GM19395 (cell line): ENCODE measurements around the gene NPAS3.

ENCODE experiments used
- ATAC-seq: cut with Tn5 transposase; IDR thresholded peaks from one replicate; pipeline ENCODE4 v1.9.1; 2021; ENCODE audit warnings: mild to moderate bottlenecking, moderate library complexity; ENCODE audit not compliant: unreplicated experiment

The NPAS3 gene

DNA sequence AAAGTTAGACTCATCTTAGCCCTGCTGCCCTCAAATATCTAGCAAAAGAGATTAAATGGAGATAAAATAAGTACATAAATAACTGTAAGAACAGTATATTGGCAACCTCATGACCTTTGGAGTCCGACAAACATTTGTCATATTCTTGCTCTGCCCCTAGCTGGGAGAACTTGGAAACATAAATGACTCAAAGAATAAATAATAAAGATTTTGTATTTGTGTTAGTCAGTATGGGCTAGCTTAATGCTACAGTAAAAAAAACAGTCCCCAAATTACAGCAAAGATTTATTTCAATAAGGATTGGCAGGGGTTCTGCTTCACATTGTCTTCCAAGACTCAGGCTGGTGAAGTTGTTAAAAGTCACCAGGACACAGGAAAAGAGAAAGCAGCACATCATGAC, 791.5 kb downstream of the NPAS3 start:
- ATAC-seq: no peak

DNA sequence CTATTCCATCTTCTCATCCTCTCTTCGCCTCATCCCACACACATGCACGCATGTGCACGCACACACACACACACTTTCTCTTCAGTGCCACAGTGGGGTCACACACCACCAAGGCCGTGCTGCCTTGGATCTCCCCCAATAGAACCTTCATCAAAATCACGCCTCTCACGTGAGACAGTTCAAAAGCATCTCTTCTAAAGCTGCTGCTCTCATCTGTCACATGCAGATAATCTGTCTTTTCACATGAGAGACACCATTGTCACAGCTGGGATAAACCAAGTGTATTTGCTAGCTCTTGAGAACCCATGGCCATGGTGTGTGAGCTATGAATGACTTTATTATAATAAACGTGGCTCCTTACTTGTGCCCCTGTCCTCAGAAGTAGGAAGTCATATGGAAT, 793.5 kb downstream of the NPAS3 start:
- no peak for ATAC-seq

DNA sequence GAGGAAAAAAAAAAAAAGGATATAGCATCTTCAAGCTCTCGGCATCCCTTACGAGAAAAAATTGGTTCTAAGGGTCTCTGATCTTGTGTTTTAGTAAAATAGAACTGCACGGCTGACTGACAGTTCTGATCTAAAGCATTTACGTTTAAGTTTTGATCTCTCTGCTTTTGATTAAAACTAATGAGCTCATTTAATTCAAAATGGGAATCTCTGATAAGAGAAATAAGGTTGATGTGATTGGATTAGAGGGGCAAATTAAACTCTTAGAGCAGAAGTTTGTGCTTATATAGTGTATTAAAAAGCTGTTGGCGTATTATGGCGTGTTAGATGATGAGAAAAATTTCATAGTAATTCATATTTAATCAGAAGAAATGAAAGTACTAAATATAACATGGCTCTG, 794.6 kb downstream of the NPAS3 start:
- ATAC-seq: no peak

DNA sequence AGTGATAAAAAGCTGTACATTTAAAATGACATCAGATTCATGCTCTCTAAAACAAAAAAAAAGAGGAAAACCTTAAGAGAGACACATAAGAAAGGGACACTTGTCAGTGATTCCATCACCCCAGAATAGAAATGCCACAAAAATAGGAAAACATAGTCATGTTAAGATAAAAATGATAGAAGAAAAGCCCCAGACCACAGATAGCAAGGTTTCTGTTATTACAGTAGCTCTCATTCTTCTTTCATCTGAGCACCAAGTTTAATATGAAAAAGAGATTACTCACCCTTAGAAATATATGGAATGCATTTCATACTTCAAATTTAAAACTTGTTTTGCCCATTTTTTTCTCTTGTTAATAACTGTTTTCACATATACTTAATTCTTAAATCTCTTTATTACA, 795.0 kb downstream of the NPAS3 start:
- ATAC-seq: no peak

DNA sequence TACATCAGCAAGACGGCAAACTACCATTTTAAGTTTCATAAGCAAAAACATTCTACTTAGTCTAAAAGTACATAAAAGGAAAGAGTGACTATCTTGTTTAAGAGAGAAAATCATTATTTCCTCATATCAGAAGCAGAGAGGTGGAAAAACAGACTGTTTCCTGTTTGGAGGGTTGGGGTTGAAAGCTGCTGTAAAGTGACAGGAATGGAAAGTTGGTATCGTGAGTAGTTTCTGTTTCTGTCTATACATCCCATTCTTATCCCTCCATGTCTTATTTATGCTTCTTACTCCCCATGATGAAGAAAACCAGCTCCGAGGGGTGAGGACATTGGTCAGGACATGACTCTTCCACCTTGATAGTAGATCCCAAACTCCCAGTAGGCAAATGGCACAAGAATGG, 795.7 kb downstream of the NPAS3 start:
- ATAC-seq: no peak

DNA sequence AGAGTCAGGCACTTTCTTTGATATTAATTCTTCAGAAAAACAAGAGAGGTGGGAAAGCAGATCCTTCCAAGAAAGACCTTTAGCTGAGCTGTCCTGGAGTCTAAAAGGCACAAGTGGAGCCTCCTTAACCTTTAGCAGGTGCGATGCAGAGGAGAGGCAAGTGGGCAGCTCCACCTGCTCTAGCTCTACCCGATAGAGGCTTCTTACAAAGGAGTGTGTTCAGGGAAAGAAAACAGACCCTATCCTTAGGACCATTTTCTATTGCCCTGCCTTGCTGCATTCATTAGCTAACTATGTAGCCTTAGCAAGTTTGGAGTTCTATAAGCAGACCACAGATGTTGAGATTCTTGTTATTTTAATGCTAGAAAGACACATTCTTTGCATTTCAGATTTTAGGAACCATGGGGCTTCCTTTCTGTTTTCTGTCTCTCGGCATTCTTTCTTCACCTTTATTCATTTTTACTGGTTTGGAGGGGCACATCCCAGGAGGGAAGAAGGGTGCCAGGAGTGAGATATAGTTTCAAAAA, 797.7 kb downstream of the NPAS3 start:
- no peak for ATAC-seq

DNA sequence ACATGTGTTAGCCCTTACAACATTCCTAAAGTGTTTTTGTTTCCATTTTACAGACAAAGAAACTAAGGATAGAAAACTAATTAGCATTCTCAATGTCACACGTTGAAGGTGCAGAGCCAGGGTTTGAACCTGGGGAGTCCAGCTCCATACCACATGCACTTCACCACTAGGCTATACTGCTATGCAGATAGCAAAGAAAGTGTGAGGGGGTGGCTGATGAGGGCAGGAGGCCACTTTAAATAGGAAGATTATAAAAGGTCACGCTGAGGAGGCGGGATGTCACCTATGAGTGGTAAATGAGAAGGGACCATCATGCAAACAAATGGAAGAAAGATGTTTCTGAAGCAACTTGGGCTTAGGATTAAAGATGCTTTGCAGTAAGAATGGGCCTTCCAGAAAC, 798.3 kb downstream of the NPAS3 start:
- no peak for ATAC-seq

DNA sequence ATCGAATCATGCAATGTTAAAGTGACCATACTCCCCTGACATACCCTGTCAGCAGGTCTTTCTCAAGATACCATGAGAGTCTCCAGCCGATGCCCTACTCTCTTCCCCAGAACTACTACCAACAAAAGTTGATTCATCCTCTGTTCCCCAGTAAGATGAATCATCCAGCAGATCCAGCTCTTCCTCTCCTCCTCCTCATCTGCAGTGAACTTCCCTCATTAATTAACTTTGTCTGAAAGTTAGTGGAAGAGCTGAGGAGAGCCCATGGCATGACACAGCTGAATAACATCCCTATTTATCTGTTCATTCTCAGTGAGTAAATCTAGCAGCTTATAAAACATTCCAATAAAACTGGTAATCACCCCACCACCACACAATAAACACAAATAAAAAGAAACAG, 798.8 kb downstream of the NPAS3 start:
- no peak for ATAC-seq

DNA sequence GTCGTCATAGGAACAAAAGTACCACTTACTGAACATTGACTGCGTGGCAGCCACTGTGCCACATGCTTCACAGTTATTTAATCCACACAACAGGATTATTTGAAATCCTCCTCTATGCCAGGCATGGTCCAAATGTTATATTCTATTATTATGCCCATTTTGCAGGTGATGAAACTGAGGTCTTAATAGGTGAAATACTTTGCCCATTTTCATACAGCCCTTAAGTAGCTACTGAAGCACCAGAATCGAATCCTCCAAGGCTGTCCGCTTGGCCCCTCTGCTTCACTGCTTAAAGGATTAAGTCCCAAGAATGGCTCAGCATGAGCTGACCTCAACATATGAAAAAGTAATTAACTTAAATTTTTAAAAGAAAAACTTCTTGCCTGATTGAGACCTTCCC, 799.4 kb downstream of the NPAS3 start:
- no peak for ATAC-seq

DNA sequence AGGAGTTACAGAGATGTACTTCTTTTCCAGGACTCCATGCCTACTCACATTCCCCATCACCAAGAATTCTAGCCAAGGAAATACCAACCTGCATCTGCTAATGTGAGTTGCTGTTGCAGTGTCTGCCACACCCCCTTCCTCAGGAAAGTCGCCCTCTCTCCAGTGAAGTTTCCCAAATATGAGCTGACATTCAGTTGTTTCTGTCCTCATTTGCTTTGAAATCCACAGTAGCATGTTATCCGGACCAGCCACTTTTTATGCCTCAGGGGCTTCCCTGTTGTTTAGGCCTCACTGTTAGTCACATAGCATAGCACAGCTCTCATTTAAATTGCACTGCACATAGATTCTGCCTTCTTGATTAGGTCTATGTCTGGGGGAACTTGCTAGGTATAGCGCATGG, 799.8 kb downstream of the NPAS3 start:
- no peak for ATAC-seq

DNA sequence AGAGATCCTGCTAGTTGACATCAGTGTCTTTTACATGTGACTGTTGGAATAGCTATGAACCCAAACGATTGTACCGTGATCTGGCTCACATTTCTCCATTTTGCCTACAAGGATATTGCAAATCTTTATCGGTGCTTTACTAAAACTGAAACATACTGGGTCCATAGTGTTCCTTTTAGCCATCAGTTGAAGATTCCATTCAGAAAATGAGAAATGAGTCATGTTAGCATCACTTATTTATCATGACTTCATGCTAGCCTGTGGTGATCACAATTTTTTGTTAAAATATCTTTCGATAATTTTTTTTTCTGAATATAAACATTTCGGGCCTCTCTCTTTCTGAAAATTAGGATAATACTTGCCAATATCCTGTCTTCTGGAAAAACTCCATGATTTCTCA, 801.9 kb downstream of the NPAS3 start:
- no peak for ATAC-seq

DNA sequence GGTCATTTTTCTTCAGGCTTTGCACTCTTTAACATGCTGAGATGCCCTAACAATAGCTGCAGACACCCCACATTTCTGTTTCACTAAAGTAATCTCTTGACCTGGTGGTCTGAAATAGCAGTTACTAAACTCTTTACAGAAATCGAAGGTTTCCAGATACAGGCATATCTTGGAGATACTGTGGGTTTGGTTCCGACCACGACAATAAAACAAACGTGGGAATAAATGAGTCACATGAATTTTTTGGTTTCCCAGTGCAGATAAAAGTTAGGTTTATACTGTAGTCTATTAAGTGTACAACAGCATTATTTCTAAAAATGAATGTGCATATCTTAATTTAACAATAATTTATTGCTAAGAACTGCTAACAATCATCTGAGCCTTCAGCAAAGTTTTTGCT, 803.5 kb downstream of the NPAS3 start:
- no peak for ATAC-seq

DNA sequence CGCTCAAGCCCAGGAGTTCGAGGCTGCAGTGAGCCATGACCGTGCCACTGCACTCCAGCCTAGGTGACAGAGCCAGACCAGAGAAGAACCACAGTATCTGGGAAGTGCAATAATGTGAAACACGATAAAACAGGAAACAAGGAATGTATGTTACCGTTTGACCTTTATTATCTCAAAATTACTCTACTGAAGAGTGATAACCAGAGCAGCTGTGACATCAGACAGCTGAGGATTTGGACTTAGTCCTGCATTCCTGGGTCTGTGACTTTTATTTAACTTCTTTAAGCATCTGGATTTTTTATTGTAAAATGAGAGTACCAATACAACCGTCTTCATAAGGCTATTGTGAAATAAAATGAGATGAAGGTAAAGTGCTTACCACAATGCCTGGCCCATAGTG, 806.5 kb downstream of the NPAS3 start:
- ATAC-seq: no peak

DNA sequence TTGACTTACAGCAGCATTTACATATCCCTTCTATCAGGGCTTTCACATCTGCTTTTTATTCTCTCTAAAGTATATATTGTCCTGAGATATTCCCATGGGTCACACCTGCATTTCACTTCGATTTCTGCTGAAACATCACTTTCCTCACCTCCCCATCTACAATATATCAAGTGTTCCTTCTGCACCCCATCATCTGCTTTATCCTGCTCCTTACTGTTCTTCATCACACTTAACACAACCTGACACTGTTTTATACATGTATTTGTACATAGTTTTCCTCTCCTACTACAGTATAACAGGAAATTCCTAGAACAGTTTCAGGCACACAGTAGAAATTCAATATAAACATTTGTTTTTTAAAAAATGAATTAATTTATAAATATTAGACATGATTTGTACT, 809.1 kb downstream of the NPAS3 start:
- ATAC-seq: no peak

DNA sequence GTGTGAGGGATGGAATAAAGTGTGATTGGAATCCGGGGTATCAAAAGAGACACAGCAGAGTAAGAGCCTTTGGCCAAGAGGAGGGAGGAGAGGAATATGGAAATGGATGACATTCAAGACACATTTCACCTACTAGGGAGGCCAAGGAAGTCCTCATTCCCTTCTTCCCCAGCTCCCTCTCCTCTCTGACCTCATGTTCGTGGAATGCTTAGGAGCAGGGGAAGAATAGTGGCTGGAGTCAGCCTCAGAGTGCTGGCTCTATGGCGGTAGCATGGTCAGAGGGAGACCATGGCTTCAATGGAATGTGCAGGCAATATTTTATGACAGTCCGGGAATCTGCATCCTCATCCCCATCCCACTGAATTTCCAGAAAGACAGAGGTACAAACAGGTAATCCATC, 815.6 kb downstream of the NPAS3 start:
- no peak for ATAC-seq

DNA sequence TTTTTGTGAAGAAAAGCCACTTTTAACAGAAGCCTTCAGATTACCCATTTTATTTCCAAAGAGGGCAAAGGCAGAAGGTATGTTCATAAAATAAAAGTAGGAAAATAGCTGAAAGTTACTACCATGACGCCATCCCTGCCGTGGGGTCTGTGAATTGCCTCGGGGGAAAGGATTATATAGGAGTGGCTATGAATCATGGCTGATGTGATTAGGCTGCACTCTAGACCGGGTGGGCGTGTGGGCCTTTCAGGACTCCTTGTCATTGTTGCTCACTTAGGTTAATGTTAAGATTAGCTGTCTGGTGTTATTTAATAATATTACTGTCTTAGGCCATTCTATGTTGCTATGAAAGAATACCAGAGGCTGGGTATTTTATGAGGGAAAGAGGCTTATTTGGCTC, 816.7 kb downstream of the NPAS3 start:
- ATAC-seq: no peak

DNA sequence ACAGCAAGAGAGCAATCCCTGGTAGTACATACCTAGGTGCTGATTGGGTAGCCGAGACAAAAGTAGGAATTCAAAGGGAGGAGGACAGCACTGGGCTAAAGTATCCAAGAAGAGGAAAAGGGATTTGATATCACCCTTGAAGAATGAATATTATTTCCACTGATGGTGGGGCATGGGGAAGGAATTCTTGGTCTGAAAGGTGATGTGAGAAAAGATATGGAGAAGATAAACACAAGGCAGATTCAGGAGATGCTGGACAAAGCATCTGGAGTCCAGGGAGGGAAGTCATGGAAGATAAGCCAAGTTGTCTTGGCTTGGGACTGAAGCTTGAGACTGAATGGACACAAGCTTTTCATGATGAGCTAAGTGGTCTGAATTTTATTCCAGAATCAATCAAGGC, 818.2 kb downstream of the NPAS3 start:
- no peak for ATAC-seq

DNA sequence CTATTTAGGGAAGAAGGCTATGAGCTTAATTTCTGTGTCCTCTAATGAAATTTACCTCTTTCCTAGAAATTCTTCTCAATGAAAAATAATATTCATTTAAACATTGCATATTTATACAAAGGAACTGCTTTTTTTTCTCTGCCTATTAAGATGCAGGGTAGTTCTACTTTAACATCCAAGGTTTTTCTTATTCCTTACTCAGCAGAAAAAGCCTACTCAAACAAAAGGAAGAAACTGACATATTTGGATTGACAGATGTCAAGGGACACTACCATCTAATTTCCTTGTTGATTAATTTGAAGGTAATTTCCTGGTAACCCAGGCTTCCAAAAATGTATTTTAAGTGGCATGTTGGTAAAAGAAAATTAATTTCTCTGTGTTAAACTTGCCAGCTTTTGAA, 819.9 kb downstream of the NPAS3 start:
- ATAC-seq: no peak

DNA sequence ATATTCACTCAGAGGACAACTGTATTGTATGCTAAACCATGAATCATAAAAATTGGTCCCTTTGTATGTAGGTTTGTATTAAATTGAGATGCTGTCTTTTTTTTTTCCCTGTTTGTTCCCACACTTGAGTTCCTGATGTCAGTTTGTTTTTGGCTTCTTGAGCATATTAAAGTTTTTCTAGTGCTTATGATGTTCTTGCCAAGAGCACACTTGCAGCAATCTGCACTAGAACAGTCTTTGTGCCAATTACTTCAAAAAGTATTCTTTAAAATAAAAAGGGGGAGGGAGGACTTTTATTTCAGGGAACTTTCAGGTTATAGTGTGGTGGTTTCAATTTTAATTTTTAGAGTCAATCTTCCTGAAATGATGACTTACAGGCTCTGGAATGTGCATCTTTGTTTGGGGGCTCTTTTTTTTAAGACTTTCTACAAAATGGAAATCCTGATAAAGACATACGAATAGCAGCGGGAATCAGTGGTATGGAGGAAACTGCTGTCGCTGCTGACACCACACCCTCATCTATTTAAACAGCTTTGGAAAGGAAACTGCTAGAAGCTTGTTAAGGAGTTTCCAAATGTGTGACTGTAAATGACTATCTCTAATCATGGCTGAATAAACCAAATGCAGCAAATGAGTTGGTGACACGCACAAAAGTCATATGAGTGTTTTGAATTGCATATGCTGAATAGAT, 823.6 kb downstream of the NPAS3 start:
- ATAC-seq: no peak

DNA sequence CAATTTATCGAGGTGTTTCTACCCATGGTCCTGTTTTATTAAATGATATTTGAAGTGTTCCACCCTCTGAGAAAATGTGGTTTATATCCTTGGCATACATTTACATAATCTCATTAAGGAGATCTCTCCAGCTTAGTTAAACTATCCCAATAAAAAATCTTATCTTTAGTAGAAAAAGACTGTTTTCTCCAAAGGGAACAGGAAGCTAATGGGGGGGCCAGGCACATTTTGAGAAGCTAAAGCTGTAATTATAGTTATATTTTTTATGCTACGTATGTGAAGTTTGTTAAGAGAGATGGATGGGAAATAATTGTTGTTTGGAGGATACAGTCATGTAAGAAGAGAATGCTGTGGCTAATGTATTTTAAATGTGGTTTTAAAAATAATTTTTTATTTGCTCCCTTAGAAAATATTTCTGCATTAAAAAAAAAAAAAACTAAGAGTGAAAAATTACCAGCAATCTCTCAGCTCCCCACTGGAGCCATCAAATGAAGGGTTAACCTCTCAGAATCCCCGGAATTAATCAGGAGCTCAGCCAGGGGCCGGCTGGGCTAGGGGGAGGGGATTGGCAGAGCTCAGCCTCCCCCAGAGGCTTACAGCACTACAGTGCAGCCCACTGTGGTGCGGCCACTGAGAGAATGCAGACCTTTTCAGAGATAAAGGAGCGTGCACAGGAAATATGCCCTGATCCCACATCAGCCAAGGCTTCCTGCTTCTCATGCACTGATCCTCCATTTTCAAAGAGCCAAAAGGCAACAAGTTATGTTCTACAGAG, 826.4 kb downstream of the NPAS3 start:
- ATAC-seq: no peak

DNA sequence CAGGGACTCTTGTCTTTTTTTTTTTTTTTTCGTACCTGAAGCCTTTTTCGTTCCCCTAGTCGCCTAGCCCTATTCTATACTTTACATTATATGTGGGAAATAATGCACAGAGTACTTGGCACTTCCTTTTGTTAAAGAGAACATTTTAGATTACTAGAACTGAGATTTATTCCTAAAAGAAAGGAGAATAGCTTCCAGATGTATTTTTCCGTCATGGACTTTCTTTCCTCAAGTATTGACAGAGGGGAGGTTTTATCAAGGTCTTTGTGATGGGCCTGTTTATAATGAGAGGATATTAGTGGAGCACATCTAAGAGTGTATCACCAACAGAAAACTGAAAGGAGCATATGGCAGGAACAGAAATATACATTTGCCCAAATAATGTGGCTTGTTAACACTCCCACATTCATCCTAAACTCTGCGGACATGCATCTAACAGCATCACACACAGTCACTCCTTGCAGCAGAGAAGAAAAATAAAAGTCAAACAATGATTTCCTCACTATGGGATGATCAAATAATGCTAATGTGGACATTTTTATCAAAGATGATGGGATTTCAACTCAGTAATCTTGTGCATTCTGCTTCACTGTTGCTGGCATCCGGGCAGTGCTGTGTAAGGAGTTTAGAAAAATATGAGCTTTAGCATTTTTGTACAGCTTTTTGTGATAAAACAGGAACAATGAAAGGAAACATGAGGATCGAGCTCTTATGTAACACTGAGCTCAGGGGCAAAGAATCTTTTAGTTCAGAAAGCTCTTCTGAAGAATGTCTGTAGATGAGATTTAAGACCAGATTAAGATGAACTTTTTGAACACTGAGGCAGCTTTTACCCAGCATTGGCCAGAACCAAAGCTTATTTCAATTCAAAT, 829.1 kb downstream of the NPAS3 start:
- no peak for ATAC-seq

DNA sequence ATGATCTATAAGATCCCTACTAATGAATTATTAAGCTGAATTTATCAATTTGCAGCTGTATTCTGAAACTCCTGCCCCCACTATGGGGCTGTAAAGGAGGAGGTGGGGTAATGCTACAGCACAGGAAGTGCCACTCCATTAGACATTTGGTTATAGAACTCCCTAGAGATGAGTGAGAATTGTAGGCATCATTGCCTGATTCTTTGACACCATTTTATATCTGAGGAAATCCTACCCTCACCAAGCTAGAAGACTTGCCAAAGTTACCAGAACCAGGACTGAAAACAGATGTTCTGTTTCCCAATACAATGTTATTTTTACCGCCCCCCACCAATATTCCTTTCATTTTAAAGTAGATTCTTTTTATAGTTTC, 829.8 kb downstream of the NPAS3 start:
- ATAC-seq: no peak
